Erythroblast (primary cell): ENCODE data around the gene MBTD1.
A peak's percentile ranks its signal among the peaks of the same experiment; 100 is the strongest.

Source experiments
- DNase-seq, 2 experiments: peaks; one replicate each; lab custom pipeline; 2025; lab: John Stamatoyannopoulos, UW
- GATA1 ChIP-seq: IDR thresholded peaks from 2 replicates; pipeline ENCODE4 v1.6.1; 2011; ENCODE audit warnings: low read depth, mild to moderate bottlenecking, control low read depth, low read length, moderate library complexity
- POLR2A ChIP-seq: IDR thresholded peaks from 2 replicates; pipeline ENCODE4 v1.6.1; 2011; ENCODE audit warnings: mild to moderate bottlenecking, low read length

MBTD1 gene

DNA sequence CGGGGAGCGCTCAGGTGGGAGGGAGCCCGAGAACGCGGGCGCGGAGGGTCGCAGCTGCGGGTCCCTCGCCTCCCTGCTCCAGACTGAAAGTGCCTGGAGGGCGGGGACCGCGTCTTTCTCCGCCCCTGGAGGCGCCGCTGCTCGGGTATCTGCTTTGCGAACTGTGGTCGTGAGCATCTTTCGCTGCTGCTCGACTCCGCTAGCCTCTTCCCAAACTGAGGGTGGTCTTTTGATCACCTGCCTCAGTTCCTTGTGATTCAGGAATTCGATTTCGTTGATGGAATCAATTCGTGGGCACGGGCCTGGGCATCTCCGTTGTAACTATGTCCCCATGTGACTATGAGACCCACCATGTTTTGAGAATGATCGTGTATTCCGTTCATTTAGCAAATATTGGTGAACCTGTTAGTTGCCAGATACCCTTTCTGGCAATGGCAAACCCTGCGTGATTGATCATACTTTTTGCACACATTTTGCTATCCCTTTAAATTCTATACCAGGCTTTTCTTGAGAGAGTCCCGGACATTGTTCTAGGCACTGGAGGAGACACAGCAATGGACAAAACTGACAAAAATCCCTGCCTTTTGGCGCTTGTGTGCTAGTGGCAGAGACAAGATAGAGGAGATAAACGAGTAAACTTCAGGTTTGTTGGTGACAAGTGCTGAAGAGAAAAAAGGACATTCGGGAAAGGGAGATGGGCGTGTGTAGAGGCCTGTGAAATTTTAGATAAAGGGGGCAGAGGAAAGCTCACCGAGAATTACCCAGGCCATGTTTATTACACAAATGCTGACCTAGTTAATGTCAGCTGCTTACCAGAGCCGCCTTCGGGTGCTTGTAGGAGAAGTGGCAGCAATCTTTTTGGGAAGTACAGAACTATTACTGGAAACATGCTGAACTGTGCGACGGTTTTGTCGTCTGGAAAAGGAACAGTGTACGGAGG, 1.4 kb upstream of the MBTD1 start:
- peak; percentile 2 for TF ChIP-seq POLR2A
- no peak for TF ChIP-seq GATA1
- peak; percentile 65 to 66 for DNase-seq

DNA sequence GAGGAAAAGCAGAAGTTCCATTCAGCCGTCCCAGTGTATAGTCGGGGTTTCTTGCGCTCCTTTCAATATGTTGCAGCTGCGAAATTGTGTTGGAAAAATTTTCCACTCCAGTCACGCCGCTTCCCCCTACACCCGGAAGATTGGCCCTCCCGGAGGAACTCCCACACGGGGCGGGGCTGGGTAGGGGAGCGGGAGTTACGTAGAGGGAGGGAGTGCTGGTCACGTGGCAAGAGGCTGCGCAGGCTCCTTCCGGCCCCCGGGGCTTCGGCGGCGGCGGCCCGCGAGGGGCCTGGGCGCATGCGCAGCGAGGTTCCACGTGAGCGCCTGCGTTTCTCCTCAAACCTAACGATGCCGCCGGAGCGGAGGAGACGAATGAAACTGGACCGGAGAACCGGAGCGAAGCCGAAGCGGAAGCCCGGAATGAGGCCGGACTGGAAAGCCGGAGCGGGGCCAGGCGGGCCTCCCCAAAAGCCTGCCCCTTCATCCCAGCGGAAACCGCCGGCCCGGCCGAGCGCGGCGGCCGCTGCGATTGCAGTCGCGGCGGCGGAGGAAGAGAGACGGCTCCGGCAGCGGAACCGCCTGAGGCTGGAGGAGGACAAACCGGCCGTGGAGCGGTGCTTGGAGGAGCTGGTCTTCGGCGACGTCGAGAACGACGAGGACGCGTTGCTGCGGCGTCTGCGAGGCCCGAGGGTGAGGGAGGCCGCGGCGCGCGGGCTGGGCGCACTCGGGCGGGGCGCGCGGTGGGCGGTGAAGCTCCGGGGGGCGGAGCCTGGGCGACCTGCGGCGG, 581 bp upstream of the MBTD1 start, which contains the start of gene UTP18:
UTP18 (plus strand) TSS at position 310 of the 787 bp plus-strand sequence; CDS start at position 349, 39 bp downstream.
- peak; percentile 98 to 99 for DNase-seq

DNA sequence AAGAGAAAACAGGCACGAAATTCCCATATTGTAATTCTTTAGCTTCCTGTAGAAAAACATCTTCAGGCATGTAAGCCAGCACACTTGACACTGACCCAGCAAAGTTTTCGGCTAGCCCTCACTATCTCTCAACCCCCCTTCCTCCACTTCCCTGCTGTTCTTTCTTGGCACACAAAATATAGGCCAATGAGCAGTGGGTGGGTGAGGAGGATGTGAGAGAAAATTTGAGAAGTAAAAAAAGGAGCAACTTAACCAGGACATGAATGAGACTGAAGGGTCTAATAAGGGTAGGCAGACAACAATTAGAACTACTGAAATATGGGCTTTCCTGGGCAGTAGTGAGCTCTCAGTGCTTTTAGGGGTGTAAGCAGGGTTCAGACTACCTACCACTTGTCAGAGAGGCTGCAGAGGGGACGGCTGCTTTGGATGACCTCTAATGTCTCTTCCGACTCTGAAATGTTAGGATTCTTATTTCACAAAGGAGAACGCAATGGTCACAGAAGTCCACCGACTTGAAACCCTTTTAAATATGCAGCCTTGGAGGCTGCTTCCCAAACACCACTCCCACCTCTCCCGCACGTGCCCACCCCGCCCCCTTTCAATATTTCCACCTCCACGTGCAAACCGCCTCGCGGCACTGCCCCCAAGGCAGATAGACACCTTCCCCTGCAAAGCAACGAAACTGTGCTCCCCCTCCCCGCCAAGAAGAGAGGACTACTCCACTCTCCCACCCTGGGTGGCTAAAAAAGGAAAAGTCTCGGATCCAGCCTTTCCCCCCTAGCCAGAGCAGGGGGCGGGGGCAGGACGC, 889 bp downstream of the MBTD1 start:
- TF ChIP-seq POLR2A: no peak
- no peak for TF ChIP-seq GATA1
- peak; percentile 51 to 62 for DNase-seq

More for the DNA sequence above, 581 bp upstream of the MBTD1 start, which contains the start of gene UTP18:
- peak; percentile 71 for TF ChIP-seq POLR2A
- no peak for TF ChIP-seq GATA1

DNA sequence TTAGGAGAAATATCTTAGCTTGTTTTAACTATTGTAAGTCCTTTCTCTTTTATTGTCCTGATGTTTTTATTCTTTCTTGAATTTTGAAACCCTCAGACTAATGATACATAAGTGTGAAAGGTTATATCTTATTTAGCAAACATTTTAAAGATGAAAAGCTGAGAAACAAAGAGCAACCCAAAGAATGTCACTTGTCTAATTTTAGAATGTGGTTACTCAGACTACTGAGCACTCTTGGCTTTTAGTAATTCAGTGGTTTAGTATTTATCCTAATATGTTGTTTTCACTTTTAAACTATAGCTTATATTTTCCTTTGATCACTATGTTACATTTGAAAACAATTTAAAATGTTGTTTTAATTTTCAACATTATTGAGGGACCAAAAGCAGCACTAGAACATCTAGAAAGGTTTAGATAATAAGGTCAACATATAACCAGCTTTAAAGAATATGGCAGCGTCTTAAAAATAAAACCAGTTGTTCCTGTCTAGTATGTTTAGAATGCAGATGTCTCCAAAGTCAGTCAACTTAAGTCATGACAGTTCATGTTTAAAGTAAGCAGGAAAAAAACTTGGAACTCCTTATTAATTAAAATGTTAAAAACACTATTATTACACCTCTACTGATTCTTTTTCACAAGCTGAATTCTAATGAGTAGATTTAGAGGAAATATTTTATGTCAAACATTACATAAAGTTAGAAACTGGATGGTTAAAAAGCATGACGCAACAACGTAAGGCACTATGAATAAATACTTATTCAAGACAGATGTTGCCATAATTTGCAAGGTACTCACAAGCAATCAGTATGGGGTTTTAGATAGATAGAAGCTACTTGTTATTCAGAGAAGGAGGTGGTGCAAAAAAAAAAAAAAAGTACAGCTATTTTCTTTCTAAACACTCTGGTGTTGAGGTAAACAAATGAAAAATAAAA, 2.4 kb downstream of the MBTD1 start:
- DNase-seq: peak in 1 of 2 experiments; percentile 21
- TF ChIP-seq GATA1: no peak
- no peak for TF ChIP-seq POLR2A

DNA sequence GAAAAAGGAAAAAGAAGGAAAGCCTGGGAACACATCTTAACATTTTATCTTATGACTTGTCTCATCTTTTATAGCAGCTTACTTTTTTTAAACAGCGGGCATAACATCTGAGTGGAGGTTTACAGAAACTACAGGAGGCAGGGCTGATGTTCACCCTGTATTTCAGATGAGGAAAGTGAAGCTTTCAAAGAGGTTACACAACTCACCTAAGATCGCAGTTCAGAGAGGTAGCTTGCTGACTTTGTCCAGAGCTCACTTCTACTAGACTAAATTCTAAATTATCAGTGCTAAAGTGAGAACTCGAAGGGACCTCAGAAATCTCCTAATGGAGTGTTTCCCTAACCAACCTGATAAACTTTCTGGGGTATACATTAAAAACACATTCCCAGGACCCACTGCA, 3.7 kb downstream of the MBTD1 start:
- TF ChIP-seq GATA1: no peak
- TF ChIP-seq POLR2A: no peak
- no peak for DNase-seq

DNA sequence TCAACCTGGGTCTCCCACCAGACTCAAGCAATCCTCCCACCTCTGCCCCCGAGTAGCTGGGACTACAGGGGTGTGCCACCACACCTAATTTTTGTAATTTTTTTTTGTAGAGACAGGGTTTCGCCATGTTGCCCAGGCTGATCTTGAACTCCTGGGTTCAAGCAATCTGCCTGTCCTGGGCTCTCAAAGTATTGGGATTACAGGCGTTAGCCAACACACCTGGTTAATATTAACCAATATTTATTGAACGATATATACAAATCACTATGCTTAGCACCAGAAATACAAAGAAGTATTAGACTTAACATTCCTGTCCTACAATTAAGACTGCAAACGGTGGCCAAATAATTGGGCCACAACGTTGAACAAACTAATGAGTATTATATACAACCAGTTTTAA, 4.2 kb downstream of the MBTD1 start:
- no peak for TF ChIP-seq POLR2A
- DNase-seq: no peak

DNA sequence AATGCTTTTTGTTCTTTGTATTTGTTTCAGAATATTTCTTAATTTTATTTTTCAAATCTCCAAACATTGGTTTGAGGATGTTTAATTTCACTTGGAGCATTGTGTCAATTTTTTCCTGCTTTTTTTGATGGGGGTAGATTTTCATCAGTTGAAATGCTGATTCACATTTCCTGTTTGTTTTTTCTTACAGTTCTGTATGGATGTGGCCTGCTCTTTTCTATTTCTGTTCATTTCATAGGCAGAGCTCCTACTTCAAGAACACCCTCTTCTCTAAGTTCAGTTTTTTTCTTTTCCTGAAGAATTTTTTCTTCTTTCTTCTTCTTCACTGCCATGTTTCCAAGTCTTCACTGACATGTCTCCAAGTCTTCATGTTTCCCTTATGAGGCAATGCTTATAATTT, 8.8 kb downstream of the MBTD1 start:
- no peak for DNase-seq
- TF ChIP-seq POLR2A (no peak), GATA1 (no peak)

DNA sequence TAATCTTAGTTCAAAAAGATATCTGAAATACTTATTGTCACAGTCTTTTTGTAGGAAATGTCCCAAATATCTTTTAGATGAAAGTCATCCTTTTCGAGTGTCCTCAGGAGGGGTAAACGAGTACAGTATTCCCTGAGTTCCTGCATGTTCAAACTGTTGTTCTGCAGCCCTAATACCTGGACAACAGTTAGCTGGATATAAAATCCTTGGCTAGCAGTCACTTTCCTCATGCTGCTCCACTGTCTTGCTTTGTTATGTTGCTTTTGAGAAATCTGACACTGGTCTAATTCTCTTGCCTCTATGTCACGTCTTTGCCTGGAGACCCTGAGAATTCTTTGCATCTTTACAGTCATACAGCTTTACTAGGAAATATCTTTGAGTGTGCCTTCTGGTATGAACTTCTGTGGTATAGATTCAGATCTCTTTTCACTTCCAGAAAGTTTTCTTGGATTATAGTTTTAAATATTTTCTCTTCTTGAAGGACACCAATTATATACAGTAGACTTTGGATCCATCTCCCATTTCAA, 9.5 kb downstream of the MBTD1 start:
- TF ChIP-seq POLR2A: no peak
- TF ChIP-seq GATA1: no peak
- no peak for DNase-seq

DNA sequence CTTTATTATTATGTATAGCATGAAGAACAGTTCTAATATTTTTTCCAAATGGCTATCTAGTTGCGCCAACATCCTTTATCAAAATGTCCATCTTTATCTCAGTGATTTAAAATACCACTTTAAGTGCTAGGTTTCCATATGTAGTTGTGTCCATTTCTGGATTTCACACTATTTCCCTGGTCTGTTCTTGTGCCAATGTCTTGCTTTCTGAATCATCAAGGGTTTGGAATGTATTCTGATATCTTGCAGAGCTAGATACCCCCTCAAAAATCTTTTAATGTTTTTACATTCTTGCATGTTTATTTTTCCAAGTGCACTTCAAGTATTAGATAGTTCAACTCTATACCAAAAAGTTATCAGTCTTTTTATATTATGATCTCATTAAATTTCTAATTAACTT, 14.3 kb downstream of the MBTD1 start:
- no peak for DNase-seq
- TF ChIP-seq POLR2A (no peak), GATA1 (no peak)

DNA sequence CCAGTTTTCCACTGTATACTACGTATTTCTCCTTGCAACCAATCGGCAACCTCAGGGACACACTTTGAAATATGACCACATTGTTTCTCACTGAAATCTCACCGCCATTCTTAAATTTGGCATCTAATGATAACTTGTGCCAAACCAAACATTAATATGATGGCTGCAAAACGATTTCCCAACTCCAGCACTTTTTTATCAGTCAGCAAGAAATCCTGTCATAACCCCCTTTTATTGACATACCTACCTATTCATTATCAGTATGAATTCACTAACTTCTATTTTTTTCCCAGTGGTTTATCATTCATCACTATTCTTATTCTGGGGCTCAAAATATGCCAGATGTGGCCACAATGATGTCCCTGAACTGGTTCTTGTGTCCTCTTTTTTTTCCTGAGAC, 15.8 kb downstream of the MBTD1 start:
- TF ChIP-seq GATA1 (no peak), POLR2A (no peak)
- DNase-seq: no peak

DNA sequence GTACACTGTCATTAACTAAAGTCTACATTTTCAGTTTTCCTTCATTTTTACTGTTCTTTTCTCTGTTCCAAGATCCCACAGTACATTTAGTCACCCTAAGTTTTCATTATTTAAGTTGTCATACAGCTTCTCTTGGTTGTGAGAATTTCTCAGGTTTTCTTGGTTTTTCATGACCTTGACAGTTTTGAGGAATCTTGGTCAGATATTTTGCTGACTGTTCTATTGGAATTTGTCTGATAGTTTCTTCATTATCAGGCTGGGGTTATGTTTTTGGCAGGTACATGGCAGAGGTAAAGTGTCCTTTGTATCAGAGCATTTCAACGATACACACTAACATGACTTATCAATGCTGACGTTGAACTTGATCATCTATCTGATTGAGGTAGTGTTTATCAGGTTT, 19.6 kb downstream of the MBTD1 start:
- no peak for TF ChIP-seq POLR2A
- no peak for TF ChIP-seq GATA1

More for the DNA sequence above, 19.6 kb downstream of the MBTD1 start:
- no peak for DNase-seq
